HG02798 (cell line): Measurements from ENCODE around the gene UGT1A4.
"Not testable (repeated sequence)": the region's sequence is repeated elsewhere in the genome, so short reads cannot be mapped to it uniquely, and the experiment has no call there.

ENCODE experiments used
- ATAC-seq: cut with Tn5 transposase; IDR thresholded peaks from one replicate; pipeline ENCODE4 v1.9.1; 2021; ENCODE audit warnings: mild to moderate bottlenecking; ENCODE audit not compliant: unreplicated experiment, poor library complexity

Gene UGT1A4

DNA sequence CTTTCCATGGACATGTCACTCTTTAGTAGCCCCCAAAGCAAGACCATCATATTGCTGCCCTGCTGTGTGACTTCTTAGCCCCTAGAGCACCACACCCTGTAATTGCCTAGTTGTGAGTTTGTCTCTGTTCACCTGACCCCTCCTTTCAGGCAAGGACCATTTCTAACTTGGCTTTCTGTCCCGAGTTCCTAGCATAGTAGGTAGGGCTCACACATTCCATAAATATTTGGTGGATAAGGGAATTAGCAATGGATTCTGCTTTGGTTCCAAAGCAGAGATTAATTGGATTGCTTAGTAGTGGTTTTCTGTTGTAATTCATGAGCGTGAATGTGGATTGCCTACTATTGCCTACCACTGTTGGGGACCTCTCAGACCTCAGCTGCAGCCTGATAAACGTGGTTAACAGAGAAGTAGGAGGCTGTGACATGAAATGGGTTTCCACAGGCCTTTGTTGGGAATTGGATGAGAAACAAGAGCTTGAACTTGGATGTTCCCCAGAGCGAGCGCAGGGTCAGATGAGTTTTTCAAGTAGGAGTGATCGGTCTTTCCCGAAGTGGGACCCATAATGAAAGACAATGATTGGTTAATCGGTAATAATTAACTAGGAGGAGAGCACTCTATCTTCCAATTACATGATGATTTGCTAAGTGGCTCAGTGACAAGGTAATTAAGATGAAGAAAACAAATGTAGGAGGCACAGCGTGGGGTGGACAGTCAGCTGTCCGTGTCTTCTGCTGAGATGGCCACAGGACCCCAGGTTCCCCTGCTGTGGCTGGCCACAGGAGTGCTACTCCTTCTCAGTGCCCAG lies 28.1 kb downstream of the UGT1A4 start:
- ATAC-seq, result no peak

DNA sequence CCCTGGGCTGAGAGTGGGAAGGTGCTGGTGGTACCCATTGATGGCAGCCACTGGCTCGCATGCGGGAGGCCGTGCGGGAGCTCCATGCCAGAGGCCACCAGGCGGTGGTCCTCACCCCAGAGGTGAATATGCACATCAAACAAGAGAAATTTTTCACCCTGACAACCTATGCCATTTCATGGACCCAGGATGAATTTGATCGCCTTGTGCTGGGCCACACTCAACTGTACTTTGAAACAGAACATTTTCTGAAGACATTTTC lies 28.7 kb downstream of the UGT1A4 start:
- no peak for ATAC-seq

- ATAC-seq, result not testable (repeated sequence)
These were observed 32.2 kb downstream of the UGT1A4 start for GRCh38 chr2:233750689-233751088.

DNA sequence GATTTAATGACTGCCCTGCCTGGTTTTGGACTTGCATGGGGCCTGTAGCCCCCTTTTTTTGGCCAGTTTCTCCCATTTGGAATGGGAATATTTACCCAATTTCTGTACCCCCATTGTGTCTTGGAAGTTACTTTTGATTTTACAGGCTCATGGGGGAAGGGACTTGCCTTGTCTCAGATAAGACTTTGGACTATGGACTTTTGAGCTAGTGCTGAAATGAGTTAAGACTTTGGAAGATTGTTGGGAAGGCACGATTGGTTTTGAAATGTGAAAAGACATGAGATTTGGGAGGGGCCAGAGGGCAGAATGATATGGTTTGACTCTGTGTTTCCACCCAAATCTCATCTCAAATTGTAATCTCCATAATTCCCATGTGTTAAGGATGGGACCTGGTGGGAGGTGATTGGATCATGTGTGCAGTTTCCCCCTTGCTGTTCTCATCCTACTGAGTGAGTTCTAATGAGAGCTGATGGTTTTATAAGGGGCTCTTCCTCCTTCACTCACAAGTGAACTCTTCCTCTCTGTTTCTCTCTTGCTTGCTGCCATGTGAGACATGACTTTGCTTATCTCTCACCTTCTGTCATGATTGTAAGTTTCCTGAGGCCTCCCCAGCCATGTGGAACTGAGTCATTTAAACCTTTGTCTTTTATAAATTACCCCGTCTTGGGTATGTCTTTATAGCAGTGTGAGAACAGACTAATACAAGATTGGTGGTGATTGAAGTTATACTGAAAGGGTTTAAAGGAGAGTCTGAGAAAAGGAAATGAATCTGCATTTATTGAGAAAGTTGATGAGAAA lies 32.9 kb downstream of the UGT1A4 start:
- ATAC-seq, result not testable (repeated sequence)

GRCh38 chr2:233754872-233755611 lies 36.5 kb downstream of the UGT1A4 start:
- no peak for ATAC-seq

DNA sequence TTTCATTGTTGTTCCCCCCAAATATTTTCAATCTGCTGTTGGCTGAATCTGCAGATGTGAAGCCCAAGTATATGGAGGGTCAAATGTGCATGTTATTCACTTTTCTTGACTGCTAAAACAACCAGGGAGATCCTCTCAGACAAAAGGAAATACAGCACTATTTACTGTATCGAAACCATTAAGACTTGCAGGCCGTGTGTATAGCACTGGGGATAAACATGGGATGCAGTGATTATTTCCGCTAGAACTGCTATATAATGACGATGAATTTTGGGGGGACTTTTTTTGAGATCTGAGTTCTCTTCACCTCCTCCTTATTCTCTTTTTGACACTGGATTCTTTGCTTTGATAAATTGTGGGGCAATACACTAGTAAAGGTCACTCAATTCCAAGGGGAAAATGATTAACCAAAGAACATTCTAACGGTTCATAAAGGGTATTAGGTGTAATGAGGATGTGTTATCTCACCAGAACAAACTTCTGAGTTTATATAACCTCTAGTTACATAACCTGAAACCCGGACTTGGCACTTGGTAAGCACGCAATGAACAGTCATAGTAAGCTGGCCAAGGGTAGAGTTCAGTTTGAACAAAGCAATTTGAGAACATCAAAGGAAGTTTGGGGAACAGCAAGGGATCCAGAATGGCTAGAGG lies 38.0 kb downstream of the UGT1A4 start:
- no peak for ATAC-seq

GRCh38 chr2:233758141-233758540 lies 39.6 kb downstream of the UGT1A4 start:
- ATAC-seq, result no peak

DNA sequence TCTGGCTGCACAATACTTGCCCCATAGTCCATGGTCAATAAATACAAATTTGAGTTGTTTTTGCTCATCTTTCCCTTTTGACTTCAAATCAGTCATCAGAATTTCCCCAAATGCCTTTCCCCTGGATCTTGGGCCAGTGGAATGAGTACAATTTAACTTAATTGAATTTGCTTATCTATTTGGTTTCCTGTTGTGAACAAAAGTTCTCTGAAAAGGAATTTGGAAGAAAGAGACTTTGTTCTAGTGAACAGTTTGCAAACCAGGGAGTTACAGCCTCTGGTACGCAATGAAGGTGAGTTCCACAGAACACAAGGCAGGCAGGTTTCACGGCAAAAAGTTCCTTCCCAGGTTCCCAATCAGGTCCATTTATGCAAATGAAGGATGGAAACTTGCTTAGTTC lies 40.3 kb downstream of the UGT1A4 start:
- ATAC-seq, result no peak

- ATAC-seq, result no peak
These were observed 41.5 kb downstream of the UGT1A4 start, which contains the start of gene UGT1A1 for GRCh38 chr2:233760043-233760442. Gene UGT1A1, plus strand, starts transcription at chr2:233760270. Its CDS starts 18 bp downstream, at chr2:233760288.

- no peak for ATAC-seq
These were observed 42.7 kb downstream of the UGT1A4 start for GRCh38 chr2:233761040-233761769.

DNA sequence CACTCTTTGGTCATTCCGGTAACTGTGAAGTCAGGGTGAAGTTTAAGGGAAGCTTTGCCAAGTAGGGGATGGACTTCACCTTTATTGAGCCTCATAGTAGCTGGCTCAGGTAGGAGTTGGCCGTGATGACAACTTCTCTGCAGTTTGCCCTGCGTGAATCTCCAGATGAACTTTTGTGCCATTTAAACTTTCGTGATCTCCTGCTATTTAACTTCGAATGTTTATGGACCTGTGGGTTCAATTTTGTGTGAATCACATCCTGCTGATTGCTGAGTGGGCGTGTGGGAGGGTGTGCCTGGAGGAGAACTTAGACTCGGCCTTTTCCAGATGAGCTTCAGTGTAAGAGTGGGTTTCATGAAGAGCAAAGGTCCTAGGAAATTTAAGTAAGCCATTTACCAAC lies 45.7 kb downstream of the UGT1A4 start:
- no peak for ATAC-seq

DNA sequence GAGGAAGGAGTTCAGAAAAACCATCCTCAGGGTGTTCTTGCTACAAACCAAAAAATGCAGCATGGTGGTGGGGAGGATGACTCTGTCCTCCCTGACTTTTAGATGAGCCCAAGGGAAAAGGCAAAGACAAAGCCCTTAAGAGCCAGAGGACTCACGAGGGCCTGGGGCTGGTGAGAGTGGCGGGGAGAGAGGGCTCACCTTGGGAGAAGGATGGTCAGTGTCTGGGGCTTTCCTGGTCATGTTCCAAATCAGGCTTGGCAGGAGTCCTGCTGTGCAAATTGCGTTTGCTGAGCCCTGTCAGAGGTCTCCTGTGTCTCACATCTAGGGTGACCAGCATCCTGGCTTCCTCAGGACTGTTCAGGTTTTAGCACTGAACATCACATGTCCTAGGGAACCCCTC lies 46.2 kb downstream of the UGT1A4 start:
- no peak for ATAC-seq

DNA sequence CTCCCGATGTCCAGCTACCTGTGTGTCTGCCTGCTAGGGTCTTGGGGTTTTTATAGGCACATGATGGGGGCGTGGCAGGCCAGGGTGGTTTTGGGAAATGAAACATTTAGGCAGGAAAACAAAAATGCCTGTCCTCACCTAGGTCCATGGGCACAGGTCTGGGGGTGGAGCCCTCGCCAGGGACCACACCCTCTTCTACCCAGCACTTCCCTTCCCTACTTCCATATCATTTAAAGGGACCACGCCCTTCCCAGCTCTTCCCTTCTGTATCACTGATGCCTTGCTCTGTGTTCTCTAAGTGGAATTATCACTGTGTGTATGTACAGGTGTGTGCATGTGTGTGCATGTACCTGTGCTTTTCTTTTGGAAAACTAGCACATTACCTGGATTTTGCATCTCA lies 47.9 kb downstream of the UGT1A4 start:
- no peak for ATAC-seq

DNA sequence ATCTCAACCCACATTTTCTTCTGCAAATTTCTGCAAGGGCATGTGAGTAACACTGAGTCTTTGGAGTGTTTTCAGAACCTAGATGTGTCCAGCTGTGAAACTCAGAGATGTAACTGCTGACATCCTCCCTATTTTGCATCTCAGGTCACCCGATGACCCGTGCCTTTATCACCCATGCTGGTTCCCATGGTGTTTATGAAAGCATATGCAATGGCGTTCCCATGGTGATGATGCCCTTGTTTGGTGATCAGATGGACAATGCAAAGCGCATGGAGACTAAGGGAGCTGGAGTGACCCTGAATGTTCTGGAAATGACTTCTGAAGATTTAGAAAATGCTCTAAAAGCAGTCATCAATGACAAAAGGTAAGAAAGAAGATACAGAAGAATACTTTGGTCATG lies 49.5 kb downstream of the UGT1A4 start:
- ATAC-seq, result no peak

DNA sequence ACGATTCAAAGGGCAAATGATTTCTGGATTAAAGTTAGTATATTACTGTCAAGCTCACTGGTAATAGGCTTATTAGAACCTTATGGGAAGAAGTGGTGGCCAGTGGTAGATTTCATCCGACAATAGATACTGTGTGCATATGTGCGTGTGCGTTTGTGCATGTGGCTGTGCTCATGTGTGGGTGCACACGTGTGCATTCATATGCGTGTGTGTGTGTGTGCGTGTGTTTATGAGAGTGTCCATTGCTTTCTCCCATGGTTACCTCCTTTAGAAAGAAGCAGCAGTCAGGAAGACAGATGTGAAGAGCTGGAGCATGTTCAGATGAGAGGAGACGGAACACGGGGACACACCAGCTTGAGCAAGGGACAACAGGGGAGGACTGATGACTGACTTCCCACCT lies 50.7 kb downstream of the UGT1A4 start:
- ATAC-seq, result no peak

- no peak for ATAC-seq
These were observed 53.6 kb downstream of the UGT1A4 start for GRCh38 chr2:233772153-233772552.

DNA sequence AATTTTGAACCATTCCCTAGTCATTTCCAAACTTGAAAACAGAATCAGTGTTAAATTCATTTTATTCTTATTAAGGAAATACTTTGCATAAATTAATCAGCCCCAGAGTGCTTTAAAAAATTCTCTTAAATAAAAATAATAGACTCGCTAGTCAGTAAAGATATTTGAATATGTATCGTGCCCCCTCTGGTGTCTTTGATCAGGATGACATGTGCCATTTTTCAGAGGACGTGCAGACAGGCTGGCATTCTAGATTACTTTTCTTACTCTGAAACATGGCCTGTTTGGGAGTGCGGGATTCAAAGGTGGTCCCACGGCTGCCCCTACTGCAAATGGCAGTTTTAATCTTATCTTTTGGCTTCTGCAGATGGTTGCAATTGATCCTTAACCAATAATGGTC lies 54.0 kb downstream of the UGT1A4 start:
- no peak for ATAC-seq

DNA sequence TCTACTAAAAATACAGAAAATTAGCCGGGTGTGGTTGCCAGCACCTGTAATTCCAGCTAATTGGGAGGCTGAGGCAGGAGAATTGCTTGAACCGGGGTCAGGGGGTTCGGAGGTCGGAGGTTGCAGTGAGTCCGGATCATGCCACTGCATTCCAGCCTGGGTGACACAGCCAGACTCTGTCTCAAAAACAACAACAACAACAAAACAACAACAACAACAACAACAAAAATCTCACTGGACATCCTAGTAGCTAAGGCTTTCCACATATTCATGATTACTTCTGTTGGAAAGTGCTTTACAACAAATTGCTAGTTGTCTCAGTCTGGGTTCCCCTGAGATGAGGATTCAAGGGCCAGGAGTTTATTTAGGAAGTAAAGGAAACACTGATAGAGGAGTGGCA lies 55.3 kb downstream of the UGT1A4 start:
- ATAC-seq, result no peak

DNA sequence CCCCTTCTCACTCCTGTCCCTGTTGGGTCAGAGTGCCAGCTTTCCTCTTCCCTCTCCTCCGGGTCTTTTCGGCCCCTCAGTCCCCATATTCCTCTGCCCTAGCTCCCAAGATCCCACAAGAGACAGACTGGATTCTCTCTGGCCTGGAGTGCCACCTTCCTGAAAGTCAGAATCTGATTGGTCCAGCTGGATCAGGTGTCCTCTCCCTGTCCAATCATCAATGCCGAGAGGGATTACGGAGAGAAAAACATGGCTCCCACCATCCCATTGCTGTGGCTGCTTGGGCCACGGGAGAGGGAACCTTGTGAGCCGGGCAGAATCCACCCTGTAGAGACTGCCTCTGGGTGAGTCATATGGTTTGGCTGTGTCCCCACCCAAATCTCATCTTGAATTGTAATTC lies 56.9 kb downstream of the UGT1A4 start:
- ATAC-seq, result no peak

GRCh38 chr2:233778030-233778429 lies 59.5 kb downstream of the UGT1A4 start, which contains the start of gene MROH2A:
Gene MROH2A, plus strand, starts transcription at chr2:233778330. Its CDS starts 1,029 bp downstream, at chr2:233779359.
- ATAC-seq, result no peak
